ENCODE results near the gene CCBE1.

Gene CCBE1

GRCh38 chr18:59479776-59480175 is 217.4 kb downstream of the CCBE1 start:
- TF ChIP-seq ZNF274 (IDR thresholded peaks at IDR 0.05; ENCODE audit: low read depth, low read length) = no peak
- no peak for TF ChIP-seq YY1 (IDR thresholded peaks at IDR 0.05; ENCODE audit: insufficient read depth, insufficient read length)
- no peak for TF ChIP-seq SUZ12 (IDR thresholded peaks at IDR 0.05; ENCODE audit: extremely low read depth, insufficient read depth, insufficient read length)
- no peaks in the 10 kb centered on the region for H3K9me3 ChIP-seq (ENCODE audit: insufficient read depth, low read length)

GRCh38 chr18:59478591-59478990 is 218.6 kb downstream of the CCBE1 start:
- H3K4me1 ChIP-seq (ENCODE audit: insufficient read depth, insufficient read length) = no peaks in the 10 kb centered on the region
- no peaks in the 10 kb centered on the region for H3K9me3 ChIP-seq (ENCODE audit: insufficient read depth, low read length)
- no peaks in the 10 kb centered on the region for H3K27me3 ChIP-seq (ENCODE audit: insufficient read depth, insufficient read length)
- no peak overlapping the region for H3K4me3 ChIP-seq (ENCODE audit: insufficient read length, low read depth)
- no peaks in the 10 kb centered on the region for H3K36me3 ChIP-seq (ENCODE audit: insufficient read depth, insufficient read length, low read length)
- TF ChIP-seq YY1 (IDR thresholded peaks at IDR 0.05; ENCODE audit: insufficient read depth, insufficient read length) = no peak
- TF ChIP-seq ZNF274 (IDR thresholded peaks at IDR 0.05; ENCODE audit: low read depth, low read length) = no peak
- no peak for TF ChIP-seq SUZ12 (IDR thresholded peaks at IDR 0.05; ENCODE audit: extremely low read depth, insufficient read depth, insufficient read length)
- H3K9ac ChIP-seq (ENCODE audit: insufficient read length, low read depth) = no peak overlapping the region
- no peak for DNase-seq (ENCODE audit: low read depth, low spot score)

More at GRCh38 chr18:59479776-59480175, 217.4 kb downstream of the CCBE1 start:
- H3K4me1 ChIP-seq (ENCODE audit: insufficient read depth, insufficient read length) = no peaks in the 10 kb centered on the region
- no peak overlapping the region for H3K9ac ChIP-seq (ENCODE audit: insufficient read length, low read depth)
- H3K27me3 ChIP-seq (ENCODE audit: insufficient read depth, insufficient read length) = no peaks in the 10 kb centered on the region
- DNase-seq (ENCODE audit: low read depth, low spot score) = no peak
- no peaks in the 10 kb centered on the region for H3K36me3 ChIP-seq (ENCODE audit: insufficient read depth, insufficient read length, low read length)
- H3K4me3 ChIP-seq (ENCODE audit: insufficient read length, low read depth) = no peak overlapping the region

GRCh38 chr18:59477849-59478248 is 219.4 kb downstream of the CCBE1 start:
- H3K4me1 ChIP-seq (ENCODE audit: insufficient read depth, insufficient read length) = no peaks in the 10 kb centered on the region
- H3K36me3 ChIP-seq (ENCODE audit: insufficient read depth, insufficient read length, low read length) = no peaks in the 10 kb centered on the region
- no peaks in the 10 kb centered on the region for H3K27me3 ChIP-seq (ENCODE audit: insufficient read depth, insufficient read length)
- H3K4me3 ChIP-seq (ENCODE audit: insufficient read length, low read depth) = no peak overlapping the region
- TF ChIP-seq ZNF274 (IDR thresholded peaks at IDR 0.05; ENCODE audit: low read depth, low read length) (no peak), SUZ12 (IDR thresholded peaks at IDR 0.05; ENCODE audit: extremely low read depth, insufficient read depth, insufficient read length) (no peak), YY1 (IDR thresholded peaks at IDR 0.05; ENCODE audit: insufficient read depth, insufficient read length) (no peak)
- DNase-seq (ENCODE audit: low read depth, low spot score) = no peak
- no peak overlapping the region for H3K9ac ChIP-seq (ENCODE audit: insufficient read length, low read depth)
- H3K9me3 ChIP-seq (ENCODE audit: insufficient read depth, low read length) = no peaks in the 10 kb centered on the region

- TF ChIP-seq SUZ12 (IDR thresholded peaks at IDR 0.05; ENCODE audit: extremely low read depth, insufficient read depth, insufficient read length) (no peak), ZNF274 (IDR thresholded peaks at IDR 0.05; ENCODE audit: low read depth, low read length) (no peak), YY1 (IDR thresholded peaks at IDR 0.05; ENCODE audit: insufficient read depth, insufficient read length) (no peak)
- Histone ChIP-seq H3K9ac (ENCODE audit: insufficient read length, low read depth) (no peak overlapping the region), H3K4me1 (ENCODE audit: insufficient read depth, insufficient read length) (no peaks in the 10 kb centered on the region), H3K9me3 (ENCODE audit: insufficient read depth, low read length) (no peaks in the 10 kb centered on the region), H3K4me3 (ENCODE audit: insufficient read length, low read depth) (no peak overlapping the region), H3K27me3 (ENCODE audit: insufficient read depth, insufficient read length) (no peaks in the 10 kb centered on the region), H3K36me3 (ENCODE audit: insufficient read depth, insufficient read length, low read length) (no peaks in the 10 kb centered on the region)
- DNase-seq (ENCODE audit: low read depth, low spot score) = no peak
Measured at GRCh38 chr18:59470561-59471121, 226.6 kb downstream of the CCBE1 start.

GRCh38 chr18:59469463-59470180 is 227.6 kb downstream of the CCBE1 start:
- no peaks in the 10 kb centered on the region for H3K9me3 ChIP-seq (ENCODE audit: insufficient read depth, low read length)
- no peaks in the 10 kb centered on the region for H3K4me1 ChIP-seq (ENCODE audit: insufficient read depth, insufficient read length)
- H3K27me3 ChIP-seq (ENCODE audit: insufficient read depth, insufficient read length) = no peaks in the 10 kb centered on the region
- no peak for DNase-seq (ENCODE audit: low read depth, low spot score)
- no peak overlapping the region for H3K4me3 ChIP-seq (ENCODE audit: insufficient read length, low read depth)
- TF ChIP-seq YY1 (IDR thresholded peaks at IDR 0.05; ENCODE audit: insufficient read depth, insufficient read length) (no peak), SUZ12 (IDR thresholded peaks at IDR 0.05; ENCODE audit: extremely low read depth, insufficient read depth, insufficient read length) (no peak), ZNF274 (IDR thresholded peaks at IDR 0.05; ENCODE audit: low read depth, low read length) (no peak)
- no peak overlapping the region for H3K9ac ChIP-seq (ENCODE audit: insufficient read length, low read depth)
- H3K36me3 ChIP-seq (ENCODE audit: insufficient read depth, insufficient read length, low read length) = no peaks in the 10 kb centered on the region

GRCh38 chr18:59468821-59469220 is 228.4 kb downstream of the CCBE1 start:
- Histone ChIP-seq H3K27me3 (ENCODE audit: insufficient read depth, insufficient read length) (no peaks in the 10 kb centered on the region), H3K36me3 (ENCODE audit: insufficient read depth, insufficient read length, low read length) (no peaks in the 10 kb centered on the region), H3K4me3 (ENCODE audit: insufficient read length, low read depth) (no peak overlapping the region), H3K9ac (ENCODE audit: insufficient read length, low read depth) (no peak overlapping the region), H3K4me1 (ENCODE audit: insufficient read depth, insufficient read length) (no peaks in the 10 kb centered on the region), H3K9me3 (ENCODE audit: insufficient read depth, low read length) (no peaks in the 10 kb centered on the region)
- no peak for TF ChIP-seq YY1 (IDR thresholded peaks at IDR 0.05; ENCODE audit: insufficient read depth, insufficient read length)
- TF ChIP-seq SUZ12 (IDR thresholded peaks at IDR 0.05; ENCODE audit: extremely low read depth, insufficient read depth, insufficient read length) = no peak
- TF ChIP-seq ZNF274 (IDR thresholded peaks at IDR 0.05; ENCODE audit: low read depth, low read length) = no peak
- DNase-seq (ENCODE audit: low read depth, low spot score) = no peak

- TF ChIP-seq SUZ12 (IDR thresholded peaks at IDR 0.05; ENCODE audit: extremely low read depth, insufficient read depth, insufficient read length) (no peak), YY1 (IDR thresholded peaks at IDR 0.05; ENCODE audit: insufficient read depth, insufficient read length) (no peak), ZNF274 (IDR thresholded peaks at IDR 0.05; ENCODE audit: low read depth, low read length) (no peak)
- H3K36me3 ChIP-seq (ENCODE audit: insufficient read depth, insufficient read length, low read length) = no peaks in the 10 kb centered on the region
- H3K9ac ChIP-seq (ENCODE audit: insufficient read length, low read depth) = no peak overlapping the region
- H3K4me3 ChIP-seq (ENCODE audit: insufficient read length, low read depth) = no peak overlapping the region
- no peak for DNase-seq (ENCODE audit: low read depth, low spot score)
- no peaks in the 10 kb centered on the region for H3K4me1 ChIP-seq (ENCODE audit: insufficient read depth, insufficient read length)
- no peaks in the 10 kb centered on the region for H3K9me3 ChIP-seq (ENCODE audit: insufficient read depth, low read length)
- no peaks in the 10 kb centered on the region for H3K27me3 ChIP-seq (ENCODE audit: insufficient read depth, insufficient read length)
Measured at GRCh38 chr18:59467497-59467896, 229.7 kb downstream of the CCBE1 start.

Measured in NT2/D1 (cell line).